ENCODE measurements around the gene ACO2. TPM values are rescaled to one million over a fixed set of nuclear protein-coding genes. Genes with fewer than 3 reads are reported as not detected.

ACO2 gene
- total RNA-seq, 1 donor from 2014 or later = 77.3 TPM

DNA sequence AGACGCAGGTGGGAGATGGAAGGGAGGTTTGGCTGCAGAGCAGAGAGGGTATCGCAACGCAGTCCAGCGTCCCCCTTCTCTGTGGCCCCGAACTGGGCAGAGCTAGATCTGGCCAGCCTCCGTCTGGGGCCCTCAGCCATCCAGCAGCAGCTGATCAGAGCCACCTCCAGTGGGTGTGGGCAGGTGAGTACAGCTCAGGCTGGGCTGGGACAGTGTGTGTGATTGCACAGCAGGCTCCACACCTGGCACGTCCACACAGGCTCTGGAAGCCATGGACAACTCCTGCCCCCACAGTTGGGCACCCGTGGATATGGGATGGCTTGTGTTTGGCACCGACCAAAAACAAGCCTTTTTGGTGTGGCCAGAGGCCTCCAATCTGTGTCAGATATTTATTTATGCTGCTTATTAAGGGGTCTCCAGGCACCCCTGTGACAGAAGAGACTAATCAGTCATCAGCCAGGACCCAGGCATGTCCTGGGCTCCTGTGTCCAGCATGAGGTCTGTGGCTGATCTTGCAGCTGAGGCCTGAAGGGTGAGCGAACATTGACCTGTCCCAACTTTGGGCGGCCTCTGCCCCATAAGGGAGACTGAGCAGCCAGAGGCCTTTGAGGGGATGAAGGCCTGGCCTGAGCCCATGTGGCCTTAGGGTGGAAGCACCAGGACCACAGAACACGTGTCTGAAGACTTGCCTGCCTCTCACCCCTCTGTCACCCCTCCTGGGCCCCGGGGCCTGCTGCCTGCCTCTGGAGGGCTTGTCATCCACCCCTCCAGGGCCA is 56.7 kb downstream of the ACO2 start:
- H3K4me1 Mint-ChIP-seq (ENCODE audit: unreplicated experiment) = peaks cover 7% of the 10 kb centered on the region
- no peak overlapping the region for H3K4me3 Mint-ChIP-seq (ENCODE audit: unreplicated experiment)
- H3K36me3 Mint-ChIP-seq (ENCODE audit: unreplicated experiment) = peaks cover 21% of the 10 kb centered on the region
- TF ChIP-seq, protein P1, sequence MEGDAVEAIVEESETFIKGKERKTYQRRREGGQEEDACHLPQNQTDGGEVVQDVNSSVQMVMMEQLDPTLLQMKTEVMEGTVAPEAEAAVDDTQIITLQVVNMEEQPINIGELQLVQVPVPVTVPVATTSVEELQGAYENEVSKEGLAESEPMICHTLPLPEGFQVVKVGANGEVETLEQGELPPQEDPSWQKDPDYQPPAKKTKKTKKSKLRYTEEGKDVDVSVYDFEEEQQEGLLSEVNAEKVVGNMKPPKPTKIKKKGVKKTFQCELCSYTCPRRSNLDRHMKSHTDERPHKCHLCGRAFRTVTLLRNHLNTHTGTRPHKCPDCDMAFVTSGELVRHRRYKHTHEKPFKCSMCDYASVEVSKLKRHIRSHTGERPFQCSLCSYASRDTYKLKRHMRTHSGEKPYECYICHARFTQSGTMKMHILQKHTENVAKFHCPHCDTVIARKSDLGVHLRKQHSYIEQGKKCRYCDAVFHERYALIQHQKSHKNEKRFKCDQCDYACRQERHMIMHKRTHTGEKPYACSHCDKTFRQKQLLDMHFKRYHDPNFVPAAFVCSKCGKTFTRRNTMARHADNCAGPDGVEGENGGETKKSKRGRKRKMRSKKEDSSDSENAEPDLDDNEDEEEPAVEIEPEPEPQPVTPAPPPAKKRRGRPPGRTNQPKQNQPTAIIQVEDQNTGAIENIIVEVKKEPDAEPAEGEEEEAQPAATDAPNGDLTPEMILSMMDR (IDR thresholded peaks at IDR 0.05) = no peak
- H3K9me3 Mint-ChIP-seq (ENCODE audit: unreplicated experiment) = no peaks in the 10 kb centered on the region
- DNase-seq (ENCODE audit: extremely low spot score, unreplicated experiment) = no peak
- H3K27me3 Mint-ChIP-seq (ENCODE audit: unreplicated experiment) = no peaks in the 10 kb centered on the region
- peak overlapping the region; percentile 23 for H3K27ac Mint-ChIP-seq (ENCODE audit: unreplicated experiment)

DNA sequence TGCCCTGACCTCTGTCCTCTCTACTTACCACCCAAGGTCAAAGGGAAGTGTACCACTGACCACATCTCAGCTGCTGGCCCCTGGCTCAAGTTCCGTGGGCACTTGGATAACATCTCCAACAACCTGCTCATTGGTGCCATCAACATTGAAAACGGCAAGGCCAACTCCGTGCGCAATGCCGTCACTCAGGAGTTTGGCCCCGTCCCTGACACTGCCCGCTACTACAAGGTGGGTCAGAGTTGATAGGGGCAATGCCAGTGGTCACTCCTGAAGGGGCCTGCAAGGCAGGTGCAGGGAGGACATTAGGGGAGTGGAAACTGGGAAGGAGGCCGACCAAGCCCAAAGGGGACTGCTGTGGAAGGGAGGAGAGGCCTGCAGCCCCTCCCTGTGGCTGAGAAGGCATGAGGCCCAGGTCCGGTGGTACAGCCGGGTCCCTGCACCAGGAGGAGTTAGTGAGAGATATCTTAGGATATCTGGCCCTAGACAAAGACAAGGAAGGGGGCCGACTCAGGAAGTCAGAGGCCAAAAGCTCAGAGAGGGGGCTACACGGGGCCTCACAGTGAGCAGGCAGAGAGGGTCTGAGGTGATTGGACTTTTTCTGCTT is 57.4 kb downstream of the ACO2 start:
- peaks cover 26% of the 10 kb centered on the region for H3K36me3 Mint-ChIP-seq (ENCODE audit: unreplicated experiment)
- no peak for DNase-seq (ENCODE audit: extremely low spot score, unreplicated experiment)
- H3K9me3 Mint-ChIP-seq (ENCODE audit: unreplicated experiment) = no peaks in the 10 kb centered on the region
- peaks cover 7% of the 10 kb centered on the region for H3K4me1 Mint-ChIP-seq (ENCODE audit: unreplicated experiment)
- no peaks in the 10 kb centered on the region for H3K27me3 Mint-ChIP-seq (ENCODE audit: unreplicated experiment)
- TF ChIP-seq, protein P1 (IDR thresholded peaks at IDR 0.05) = no peak
- H3K27ac Mint-ChIP-seq (ENCODE audit: unreplicated experiment) = peak overlapping the region; percentile 23
- no peak overlapping the region for H3K4me3 Mint-ChIP-seq (ENCODE audit: unreplicated experiment)

DNA sequence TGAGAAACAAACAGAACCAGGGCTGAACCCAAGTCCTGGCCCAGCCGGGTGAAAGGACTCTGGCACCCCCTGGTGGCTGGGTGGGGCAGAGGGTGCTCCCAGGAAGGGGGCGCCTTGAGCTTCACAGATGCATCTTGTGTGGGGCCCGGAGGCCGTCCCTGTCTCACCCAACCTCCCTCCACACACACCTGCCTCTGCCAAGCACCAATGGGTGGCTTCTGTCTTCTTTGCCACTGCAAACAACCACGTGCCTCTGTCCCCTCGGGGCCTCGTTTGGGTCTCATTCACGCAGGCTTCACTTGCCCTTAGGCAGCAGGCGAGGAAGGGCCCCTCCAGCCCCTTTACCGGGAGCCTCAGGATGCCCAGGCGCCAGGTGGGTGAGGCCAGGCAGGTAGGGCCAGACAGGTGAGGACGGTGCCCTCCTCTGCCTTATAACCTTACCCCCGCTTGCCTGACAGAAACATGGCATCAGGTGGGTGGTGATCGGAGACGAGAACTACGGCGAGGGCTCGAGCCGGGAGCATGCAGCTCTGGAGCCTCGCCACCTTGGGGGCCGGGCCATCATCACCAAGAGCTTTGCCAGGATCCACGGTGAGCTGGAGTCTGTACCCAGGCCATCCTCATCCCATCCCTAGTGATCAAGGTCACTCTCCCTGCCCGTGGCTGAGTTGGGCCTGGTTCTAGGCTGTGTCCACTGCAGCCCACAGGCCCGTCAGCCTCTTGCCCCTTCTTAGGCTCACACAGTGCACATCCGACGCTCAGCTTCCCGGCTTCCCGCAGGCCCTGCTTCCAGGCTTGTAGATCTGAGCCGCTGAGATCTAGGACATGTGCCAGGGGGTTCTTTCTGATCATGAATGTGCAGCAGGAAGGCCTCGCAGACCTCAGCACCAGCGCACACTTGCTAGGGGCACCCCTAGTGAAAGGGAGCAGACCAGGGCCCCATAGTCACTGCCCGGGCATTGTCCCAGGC is 58.2 kb downstream of the ACO2 start:
- Mint-ChIP-seq H3K4me1 (ENCODE audit: unreplicated experiment) (peaks cover 7% of the 10 kb centered on the region), H3K27me3 (ENCODE audit: unreplicated experiment) (no peaks in the 10 kb centered on the region), H3K9me3 (ENCODE audit: unreplicated experiment) (no peaks in the 10 kb centered on the region), H3K36me3 (ENCODE audit: unreplicated experiment) (peaks cover 26% of the 10 kb centered on the region), H3K27ac (ENCODE audit: unreplicated experiment) (no peak overlapping the region), H3K4me3 (ENCODE audit: unreplicated experiment) (no peak overlapping the region)
- TF ChIP-seq, protein P1 (IDR thresholded peaks at IDR 0.05) = peak; percentile 77
- no peak for DNase-seq (ENCODE audit: extremely low spot score, unreplicated experiment)

DNA sequence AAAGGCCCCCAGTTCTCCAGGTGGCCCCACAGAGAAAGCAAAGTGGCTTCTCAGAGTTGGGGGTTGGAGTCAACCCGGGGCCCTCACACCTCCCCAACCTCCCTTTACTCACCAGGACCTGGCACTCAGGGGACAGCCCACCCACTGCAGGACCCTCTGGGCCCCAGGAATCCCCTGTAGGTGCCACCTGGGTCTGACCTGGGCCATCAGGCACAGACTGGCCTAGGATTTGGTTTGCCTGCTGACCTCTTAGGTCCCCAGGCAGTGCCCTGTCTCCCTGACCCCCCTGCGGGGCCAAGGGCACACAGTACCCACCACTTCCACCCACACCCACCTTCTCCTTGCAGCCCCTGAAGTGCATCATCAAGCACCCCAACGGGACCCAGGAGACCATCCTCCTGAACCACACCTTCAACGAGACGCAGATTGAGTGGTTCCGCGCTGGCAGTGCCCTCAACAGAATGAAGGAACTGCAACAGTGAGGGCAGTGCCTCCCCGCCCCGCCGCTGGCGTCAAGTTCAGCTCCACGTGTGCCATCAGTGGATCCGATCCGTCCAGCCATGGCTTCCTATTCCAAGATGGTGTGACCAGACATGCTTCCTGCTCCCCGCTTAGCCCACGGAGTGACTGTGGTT is 59.3 kb downstream of the ACO2 start:
- TF ChIP-seq, protein P1 (IDR thresholded peaks at IDR 0.05) = no peak
- DNase-seq (ENCODE audit: extremely low spot score, unreplicated experiment) = no peak
- Mint-ChIP-seq H3K4me1 (ENCODE audit: unreplicated experiment) (peaks cover 6% of the 10 kb centered on the region), H3K4me3 (ENCODE audit: unreplicated experiment) (no peak overlapping the region), H3K9me3 (ENCODE audit: unreplicated experiment) (no peaks in the 10 kb centered on the region), H3K36me3 (ENCODE audit: unreplicated experiment) (peaks cover 24% of the 10 kb centered on the region), H3K27me3 (ENCODE audit: unreplicated experiment) (no peaks in the 10 kb centered on the region), H3K27ac (ENCODE audit: unreplicated experiment) (no peak overlapping the region)

Measured in osteocyte (in vitro differentiated cells).